WTC11 (cell line): Measurements from ENCODE around the gene SH3D19.

Source experiments
- CREM ChIP-seq: sonication (generic); formaldehyde crosslinking; IDR thresholded peaks from 2 replicates; pipeline ENCODE4 v1.8.1; 2022; ENCODE audit warnings: mild to moderate bottlenecking, missing genetic modification reagents, moderate library complexity
- CTCF ChIP-seq: fragments of 200-600 bp; IDR thresholded peaks from 2 replicates; pipeline ENCODE4 v1.8.0; 2022; ENCODE audit warnings: antibody characterized with exemption
- ERG ChIP-seq: fragments of 250-450 bp; sonication (Bioruptor Pico); IDR thresholded peaks from 2 replicates; pipeline ENCODE4 v1.8.0; 2021; ENCODE audit warnings: mild to moderate bottlenecking
- NFYB ChIP-seq: sonication (generic); formaldehyde crosslinking; conservative IDR thresholded peaks from 2 replicates; pipeline ENCODE4 v1.8.0; 2022; ENCODE audit warnings: low read depth, missing genetic modification reagents
- PRDM15 ChIP-seq: sonication (generic); formaldehyde crosslinking; IDR thresholded peaks from 2 replicates; pipeline ENCODE4 v1.8.0; 2022; ENCODE audit warnings: missing genetic modification reagents
- TCF7 ChIP-seq: sonication (generic); formaldehyde crosslinking; IDR thresholded peaks from 2 replicates; pipeline ENCODE4 v1.8.0; 2022; ENCODE audit warnings: mild to moderate bottlenecking, low read depth, missing genetic modification reagents, moderate library complexity
- ZBTB43 ChIP-seq: sonication (generic); formaldehyde crosslinking; IDR thresholded peaks from 2 replicates; pipeline ENCODE4 v1.8.1; 2023; ENCODE audit warnings: mild to moderate bottlenecking, missing genetic modification reagents
- ZNF121 ChIP-seq: sonication (generic); formaldehyde crosslinking; IDR thresholded peaks from 2 replicates; pipeline ENCODE4 v1.8.0; 2023; ENCODE audit warnings: missing genetic modification reagents
- ZNF281 ChIP-seq: sonication (generic); formaldehyde crosslinking; IDR thresholded peaks from 2 replicates; pipeline ENCODE4 v1.8.0; 2023; ENCODE audit warnings: mild to moderate bottlenecking, missing genetic modification reagents

GRCh38 chr4:151074416-151074916 is 250.9 kb downstream of the SH3D19 start:
- no peak for TF ChIP-seq CTCF
- no peak for TF ChIP-seq ERG (CRISPR knock-in tag)
- TF ChIP-seq CREM, result no peak
- TF ChIP-seq PRDM15 (CRISPR knock-in tag), result no peak
- no peak for TF ChIP-seq ZBTB43 (CRISPR knock-in tag)
- no peak for TF ChIP-seq ZNF121 (CRISPR knock-in tag)
- no peak for TF ChIP-seq ZNF281 (CRISPR knock-in tag)
- no peak for TF ChIP-seq NFYB (CRISPR knock-in tag)
- TF ChIP-seq TCF7 (CRISPR knock-in tag), result no peak
